Measurements from ENCODE around the gene KBTBD2. TPM values are rescaled to one million over a fixed set of nuclear protein-coding genes. Genes with fewer than 3 reads are reported as not detected.
A peak's percentile ranks its signal among the peaks of the same experiment; 100 is the strongest.

Gene KBTBD2
- total RNA-seq, 2 experiments from 2014 or later = 34.5 to 35.9 TPM

DNA sequence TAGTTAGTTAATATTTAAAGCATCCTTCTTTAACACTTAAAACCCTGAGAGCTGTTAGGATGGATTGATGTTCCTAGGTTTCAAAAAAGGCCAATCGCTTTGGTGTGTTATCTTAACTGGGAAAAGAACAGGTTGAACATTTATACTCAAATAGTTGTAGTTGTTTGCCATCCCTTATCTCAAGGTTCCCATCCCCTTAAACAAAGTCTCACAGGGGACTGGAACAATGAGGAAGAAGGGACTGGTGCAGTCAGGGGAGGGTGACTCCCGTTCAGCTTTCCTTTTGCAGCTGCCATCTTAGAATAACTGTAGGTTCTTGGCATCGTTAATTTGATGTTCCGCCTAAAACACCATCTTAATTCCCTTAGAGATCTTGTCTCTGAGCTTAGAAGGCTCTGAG, 2.6 kb upstream of the KBTBD2 start:
- Histone ChIP-seq H3K4me2 (ENCODE audit: low read length) (no peak overlapping the region), H3K36me3 (ENCODE audit: insufficient read depth, low read length) (no peaks in the 10 kb centered on the region), H3K9me3 (ENCODE audit: low read length) (no peaks in the 10 kb centered on the region), H3K79me2 (ENCODE audit: insufficient read depth, low read depth, low read length) (peaks cover 18% of the 10 kb centered on the region), H3K4me3 (ENCODE audit: low read depth, low read length, poor library complexity, severe bottlenecking) (no peak overlapping the region), H3K27ac (ENCODE audit: low read depth, low read length, poor library complexity, severe bottlenecking) (no peak overlapping the region), H4K20me1 (ENCODE audit: insufficient read depth, low read length) (peaks cover 9% of the 10 kb centered on the region; the same call in 1 of the 2 replicates), H3K4me1 (ENCODE audit: insufficient read depth, low read length, poor library complexity, severe bottlenecking) (peaks cover 24% of the 10 kb centered on the region), H2AFZ (ENCODE audit: low read length) (peak overlapping the region; percentile 74; the same call in 1 of the 2 replicates), H3K9me2 (ENCODE audit: insufficient read depth, low read length) (no peaks in the 10 kb centered on the region; the same call in 1 of the 2 replicates)
- BruUV-seq (replicated peaks) = no TSS peak
- ChIA-PET POLR2A (interaction anchor here (0.6 to 2.7 kb wide), 6 partner anchors 8 to 146 kb away, joined by 3 to 9 read pairs (median 4); no protein-coding TSS in a partner anchor), CTCF (ENCODE audit: unreplicated experiment) (no interaction called here)
- intact Hi-C loops (cut with micrococcal nuclease; ENCODE audit: unreplicated experiment) = loop anchor here (5.0 kb wide), 1 partner anchor 397 kb away; the partner anchor contains the start of gene AVL9
- no peak for DNase-seq (ENCODE audit: low spot score)
- TF ChIP-seq, protein P1, sequence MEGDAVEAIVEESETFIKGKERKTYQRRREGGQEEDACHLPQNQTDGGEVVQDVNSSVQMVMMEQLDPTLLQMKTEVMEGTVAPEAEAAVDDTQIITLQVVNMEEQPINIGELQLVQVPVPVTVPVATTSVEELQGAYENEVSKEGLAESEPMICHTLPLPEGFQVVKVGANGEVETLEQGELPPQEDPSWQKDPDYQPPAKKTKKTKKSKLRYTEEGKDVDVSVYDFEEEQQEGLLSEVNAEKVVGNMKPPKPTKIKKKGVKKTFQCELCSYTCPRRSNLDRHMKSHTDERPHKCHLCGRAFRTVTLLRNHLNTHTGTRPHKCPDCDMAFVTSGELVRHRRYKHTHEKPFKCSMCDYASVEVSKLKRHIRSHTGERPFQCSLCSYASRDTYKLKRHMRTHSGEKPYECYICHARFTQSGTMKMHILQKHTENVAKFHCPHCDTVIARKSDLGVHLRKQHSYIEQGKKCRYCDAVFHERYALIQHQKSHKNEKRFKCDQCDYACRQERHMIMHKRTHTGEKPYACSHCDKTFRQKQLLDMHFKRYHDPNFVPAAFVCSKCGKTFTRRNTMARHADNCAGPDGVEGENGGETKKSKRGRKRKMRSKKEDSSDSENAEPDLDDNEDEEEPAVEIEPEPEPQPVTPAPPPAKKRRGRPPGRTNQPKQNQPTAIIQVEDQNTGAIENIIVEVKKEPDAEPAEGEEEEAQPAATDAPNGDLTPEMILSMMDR (conservative IDR thresholded peaks at IDR 0.05; ENCODE audit: low read length) = no peak
- TF ChIP-seq EZH2phosphoT487 (IDR thresholded peaks at IDR 0.05; ENCODE audit: borderline replicate concordance, low read depth, low read length) = no peak

DNA sequence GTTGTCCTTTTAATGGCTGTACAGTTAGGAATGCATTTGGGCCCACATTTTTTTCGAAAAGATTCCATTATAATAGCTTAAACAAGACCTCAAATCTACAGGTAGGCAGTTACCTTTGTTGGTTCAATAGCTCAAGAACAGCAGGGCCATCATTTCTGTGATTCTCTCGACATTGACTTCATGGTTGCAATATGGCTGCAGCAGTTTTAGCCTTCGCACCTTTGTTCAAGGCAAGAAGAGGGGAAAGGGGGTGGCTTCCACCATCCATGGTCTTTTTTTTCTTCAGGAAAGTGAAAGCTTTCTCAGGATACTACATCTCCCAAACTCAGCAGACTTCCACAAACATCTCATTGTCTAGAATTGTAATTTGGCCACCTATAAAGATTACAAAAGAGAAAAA, 2.2 kb upstream of the KBTBD2 start:
- intact Hi-C loops (cut with micrococcal nuclease; ENCODE audit: unreplicated experiment) = loop anchor here (2.0 to 5.0 kb wide), 2 partner anchors 157 to 396 kb away; partner anchors contain the start of gene AVL9
- Histone ChIP-seq H3K36me3 (ENCODE audit: insufficient read depth, low read length) (no peaks in the 10 kb centered on the region), H3K4me3 (ENCODE audit: low read depth, low read length, poor library complexity, severe bottlenecking) (no peak overlapping the region), H3K9me2 (ENCODE audit: insufficient read depth, low read length) (no peaks in the 10 kb centered on the region; the same call in 1 of the 2 replicates), H4K20me1 (ENCODE audit: insufficient read depth, low read length) (peaks cover 9% of the 10 kb centered on the region; the same call in 1 of the 2 replicates), H3K4me2 (ENCODE audit: low read length) (peak overlapping the region; percentile 95; the same call in 1 of the 2 replicates), H3K79me2 (ENCODE audit: insufficient read depth, low read depth, low read length) (peaks cover 23% of the 10 kb centered on the region), H3K9me3 (ENCODE audit: low read length) (no peaks in the 10 kb centered on the region), H3K4me1 (ENCODE audit: insufficient read depth, low read length, poor library complexity, severe bottlenecking) (peaks cover 24% of the 10 kb centered on the region), H2AFZ (ENCODE audit: low read length) (peak overlapping the region; percentile 74; the same call in 1 of the 2 replicates), H3K27ac (ENCODE audit: low read depth, low read length, poor library complexity, severe bottlenecking) (peak overlapping the region; percentile 91)
- no peak for DNase-seq (ENCODE audit: low spot score)
- no peak for TF ChIP-seq EZH2phosphoT487 (IDR thresholded peaks at IDR 0.05; ENCODE audit: borderline replicate concordance, low read depth, low read length)
- TF ChIP-seq, protein P1 (conservative IDR thresholded peaks at IDR 0.05; ENCODE audit: low read length) = no peak
- no TSS peak for BruUV-seq (replicated peaks)
- POLR2A ChIA-PET = interaction anchor here (0.6 to 2.7 kb wide), 10 partner anchors 9 to 231 kb away, joined by 3 to 9 read pairs (median 4); no protein-coding TSS in a partner anchor
- CTCF ChIA-PET (ENCODE audit: unreplicated experiment) = interaction anchor here (1.7 kb wide), 2 partner anchors 47 to 214 kb away, joined by 3 to 7 read pairs; no protein-coding TSS in a partner anchor

DNA sequence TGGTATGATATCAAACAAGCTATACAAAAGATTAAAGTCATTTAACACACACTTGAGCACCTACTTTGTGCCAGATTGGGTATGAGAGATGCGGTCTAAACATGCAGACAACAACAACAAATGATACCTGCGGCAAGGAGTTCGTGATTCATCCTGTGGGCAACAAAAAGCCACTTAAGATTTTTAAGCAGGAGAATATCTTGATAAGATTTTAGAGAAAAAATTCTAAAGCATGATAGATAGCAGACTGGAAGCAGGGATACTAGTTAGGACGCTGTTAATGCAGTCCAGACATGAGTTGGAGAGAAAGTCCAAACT, 1.6 kb upstream of the KBTBD2 start:
- no TSS peak for BruUV-seq (replicated peaks)
- peaks cover 28% of the 10 kb centered on the region for H3K79me2 ChIP-seq (ENCODE audit: insufficient read depth, low read depth, low read length)
- CTCF ChIA-PET (ENCODE audit: unreplicated experiment) = interaction anchor here (1.7 kb wide), 2 partner anchors 47 to 215 kb away, joined by 3 to 7 read pairs; no protein-coding TSS in a partner anchor

More for the DNA sequence above, 1.6 kb upstream of the KBTBD2 start:
- no peak for DNase-seq (ENCODE audit: low spot score)
- H2AFZ ChIP-seq (ENCODE audit: low read length) = peak overlapping the region; percentile 74; the same call in 1 of the 2 replicates
- intact Hi-C loops (cut with micrococcal nuclease; ENCODE audit: unreplicated experiment) = loop anchor here (2.0 to 5.0 kb wide), 2 partner anchors 158 to 396 kb away; partner anchors contain the start of gene AVL9
- H3K9me3 ChIP-seq (ENCODE audit: low read length) = no peaks in the 10 kb centered on the region
- TF ChIP-seq EZH2phosphoT487 (IDR thresholded peaks at IDR 0.05; ENCODE audit: borderline replicate concordance, low read depth, low read length) = no peak
- TF ChIP-seq, protein P1 (conservative IDR thresholded peaks at IDR 0.05; ENCODE audit: low read length) = no peak
- H3K27ac ChIP-seq (ENCODE audit: low read depth, low read length, poor library complexity, severe bottlenecking) = peak overlapping the region; percentile 91
- POLR2A ChIA-PET = interaction anchor here (0.9 to 2.7 kb wide), 8 partner anchors 8 to 231 kb away, joined by 3 to 9 read pairs (median 4); no protein-coding TSS in a partner anchor
- peak overlapping the region; percentile 84 for H3K4me3 ChIP-seq (ENCODE audit: low read depth, low read length, poor library complexity, severe bottlenecking)
- no peaks in the 10 kb centered on the region for H3K36me3 ChIP-seq (ENCODE audit: insufficient read depth, low read length)
- H4K20me1 ChIP-seq (ENCODE audit: insufficient read depth, low read length) = peaks cover 14% of the 10 kb centered on the region; the same call in 1 of the 2 replicates
- H3K9me2 ChIP-seq (ENCODE audit: insufficient read depth, low read length) = no peaks in the 10 kb centered on the region; the same call in 1 of the 2 replicates
- peaks cover 26% of the 10 kb centered on the region for H3K4me1 ChIP-seq (ENCODE audit: insufficient read depth, low read length, poor library complexity, severe bottlenecking)
- peak overlapping the region; percentile 95 for H3K4me2 ChIP-seq (ENCODE audit: low read length)
